HG02571 (cell line): Measurements from ENCODE around the gene ITPRIPL1.

Source experiments
- ATAC-seq: cut with Tn5 transposase; IDR thresholded peaks from one replicate; pipeline ENCODE4 v1.9.1; 2021; ENCODE audit warnings: mild to moderate bottlenecking, moderate library complexity; ENCODE audit not compliant: unreplicated experiment

ITPRIPL1 gene

GRCh38 chr2:96353606-96354101 lies 28.5 kb downstream of the ITPRIPL1 start:
- ATAC-seq = no peak

GRCh38 chr2:96354492-96354891 lies 29.4 kb downstream of the ITPRIPL1 start:
- no peak for ATAC-seq

GRCh38 chr2:96356889-96357288 lies 31.8 kb downstream of the ITPRIPL1 start:
- no peak for ATAC-seq

- ATAC-seq = no peak
Measured at GRCh38 chr2:96359310-96359709, 34.2 kb downstream of the ITPRIPL1 start.

GRCh38 chr2:96359866-96360265 lies 34.7 kb downstream of the ITPRIPL1 start:
- no peak for ATAC-seq

GRCh38 chr2:96361751-96362150 lies 36.6 kb downstream of the ITPRIPL1 start:
- ATAC-seq = no peak

GRCh38 chr2:96369186-96369585 lies 44.1 kb downstream of the ITPRIPL1 start:
- ATAC-seq = no peak

- no peak for ATAC-seq
Measured at GRCh38 chr2:96374211-96374951, 49.3 kb downstream of the ITPRIPL1 start.
